OCI-LY7 (cell line): ENCODE measurements around the gene FMO2. TPM values are rescaled to one million over a fixed set of nuclear protein-coding genes. Genes with fewer than 3 reads are reported as not detected.
"Not testable (repeated sequence)": the region's sequence is repeated elsewhere in the genome, so short reads cannot be mapped to it uniquely, and the experiment has no call there.

ENCODE experiments used
- BruUV-seq: library from RNA; stranded (reverse); fragments of 400-500 nt; replicated peaks from 2 replicates; lab custom pipeline; 2021; lab: Mats Ljungman, UMichigan
- CTCF ChIA-PET: fragments of 300-600 bp; sonication (Branson Sonifier 250); formaldehyde crosslinking; loops from one replicate; lab custom pipeline; 2022; ENCODE audit warnings: antibody characterized with exemption; ENCODE audit not compliant: unreplicated experiment; lab: Charles Lee
- POLR2A ChIA-PET: fragments of 300-600 bp; sonication (Branson Sonifier 250); formaldehyde crosslinking; loops from one replicate; lab custom pipeline; 2022; ENCODE audit warnings: antibody characterized with exemption; lab: Charles Lee
- DNase-seq: peaks from one replicate; pipeline ENCODE4 v3.0.0-alpha.2; 2015; ENCODE audit warnings: low spot score
- H2AFZ ChIP-seq: fragments of 200-600 bp; sonication (generic), shearing (Covaris generic); 2 replicates; pipeline ENCODE4 v1.6.1; 2014; ENCODE audit warnings: mild to moderate bottlenecking, antibody characterized with exemption, low read length, moderate library complexity
- H3K27ac ChIP-seq: fragments of 200-600 bp; sonication (generic); 2 replicates; pipeline ENCODE4 v1.5.1; 2014; ENCODE audit warnings: mixed run types, low read depth, mild to moderate bottlenecking, moderate library complexity, low read length, inconsistent platforms; ENCODE audit not compliant: poor library complexity, severe bottlenecking
- H3K36me3 ChIP-seq: fragments of 200-600 bp; sonication (generic); 2 replicates; pipeline ENCODE4 v1.6.1; 2014; ENCODE audit warnings: mild to moderate bottlenecking, antibody characterized with exemption, low read length, moderate library complexity, mixed read lengths; ENCODE audit not compliant: insufficient read depth
- H3K4me1 ChIP-seq: fragments of 200-600 bp; sonication (generic); 2 replicates; pipeline ENCODE4 v1.5.1; 2014; ENCODE audit warnings: mild to moderate bottlenecking, low read length; ENCODE audit not compliant: insufficient read depth, poor library complexity, severe bottlenecking
- H3K4me2 ChIP-seq: fragments of 200-600 bp; sonication (generic); 2 replicates; pipeline ENCODE4 v1.6.1; 2014; ENCODE audit warnings: mild to moderate bottlenecking, low read length
- H3K4me3 ChIP-seq: fragments of 200-600 bp; sonication (generic); 2 replicates; pipeline ENCODE4 v1.5.1; 2014; ENCODE audit warnings: mild to moderate bottlenecking, low read depth, low read length; ENCODE audit not compliant: poor library complexity, severe bottlenecking
- H3K79me2 ChIP-seq: fragments of 200-600 bp; sonication (generic); 2 replicates; pipeline ENCODE4 v1.6.1; 2016; ENCODE audit warnings: low read depth, mild to moderate bottlenecking, low read length, moderate library complexity, mixed read lengths; ENCODE audit not compliant: insufficient read depth
- H3K9me2 ChIP-seq: fragments of 200-600 bp; sonication (generic); 2 replicates; pipeline ENCODE4 v1.6.1; 2016; ENCODE audit warnings: mild to moderate bottlenecking, low read length, mixed read lengths; ENCODE audit not compliant: insufficient read depth
- H3K9me3 ChIP-seq: fragments of 200-600 bp; sonication (generic); 2 replicates; pipeline ENCODE4 v1.6.1; 2014; ENCODE audit warnings: mild to moderate bottlenecking, mixed run types, low read length, mixed read lengths
- H4K20me1 ChIP-seq: fragments of 200-600 bp; sonication (generic); 2 replicates; pipeline ENCODE4 v1.6.1; 2014; ENCODE audit warnings: mild to moderate bottlenecking, antibody characterized with exemption, low read length, moderate library complexity, mixed read lengths; ENCODE audit not compliant: insufficient read depth
- CTCF ChIP-seq: fragments of 200-600 bp; sonication (generic); conservative IDR thresholded peaks from 2 replicates; pipeline ENCODE4 v1.5.1; 2014; ENCODE audit warnings: mild to moderate bottlenecking, antibody characterized with exemption, low read length, moderate library complexity, mixed read lengths
- EZH2phosphoT487 ChIP-seq: fragments of 200-600 bp; sonication (generic); IDR thresholded peaks from 2 replicates; pipeline ENCODE4 v1.6.1; 2018; ENCODE audit warnings: low read depth, borderline replicate concordance, mild to moderate bottlenecking, mixed run types, antibody characterized with exemption, low read length, moderate library complexity, mixed read lengths
- intact Hi-C: fragments of 100-400 bp; cut with micrococcal nuclease; formaldehyde crosslinking; loops from one replicate; pipeline ENCODE4 v1.10.0; 2022; ENCODE audit not compliant: unreplicated experiment
- total RNA-seq, 2 experiments: library from RNA; depleted of rRNA in 1 of 2; stranded (reverse); fragments of >200 nt in 1 of 2; shearing (Covaris generic) in 1 of 2; gene quantifications; 2 replicates each; pipeline ENCODE4 v1.2.3, GENCODE V29; 2014 to 2022

Gene FMO2
- total RNA-seq, 2 experiments from 2014 or later, result not detected

GRCh38 chr1:171231326-171231725, 46.2 kb downstream of the FMO2 start:
- H2AFZ ChIP-seq, result no peak overlapping the region
- no peak for DNase-seq
- H3K4me2 ChIP-seq, result no peak overlapping the region
- no peaks in the 10 kb centered on the region for H3K4me1 ChIP-seq
- H3K4me3 ChIP-seq, result no peak overlapping the region
- no peaks in the 10 kb centered on the region for H3K9me2 ChIP-seq
- ChIA-PET CTCF (no interaction called here), POLR2A (no interaction called here)
- TF ChIP-seq CTCF (no peak), EZH2phosphoT487 (no peak)
- H3K79me2 ChIP-seq, result no peaks in the 10 kb centered on the region
- BruUV-seq, result no TSS peak
- H3K27ac ChIP-seq, result no peak overlapping the region
- no peaks in the 10 kb centered on the region for H4K20me1 ChIP-seq
- H3K36me3 ChIP-seq, result no peaks in the 10 kb centered on the region; the same call in 1 of the 2 replicates
- intact Hi-C loops, result no loop called here
- H3K9me3 ChIP-seq, result no peaks in the 10 kb centered on the region

GRCh38 chr1:171233183-171233582, 48.1 kb downstream of the FMO2 start:
- H3K9me2 ChIP-seq, result no peaks in the 10 kb centered on the region
- ChIA-PET POLR2A (no interaction called here), CTCF (no interaction called here)
- H3K79me2 ChIP-seq, result no peaks in the 10 kb centered on the region
- H3K36me3 ChIP-seq, result no peaks in the 10 kb centered on the region; the same call in 1 of the 2 replicates
- TF ChIP-seq EZH2phosphoT487 (no peak), CTCF (no peak)
- H3K27ac ChIP-seq, result no peak overlapping the region
- H4K20me1 ChIP-seq, result no peaks in the 10 kb centered on the region
- H3K4me2 ChIP-seq, result no peak overlapping the region
- H3K9me3 ChIP-seq, result no peaks in the 10 kb centered on the region; the same call in 1 of the 2 replicates
- intact Hi-C loops, result no loop called here
- H3K4me3 ChIP-seq, result no peak overlapping the region
- H2AFZ ChIP-seq, result no peak overlapping the region
- DNase-seq, result no peak
- no TSS peak for BruUV-seq
- H3K4me1 ChIP-seq, result no peaks in the 10 kb centered on the region

- CTCF ChIA-PET, POLR2A ChIA-PET: not testable (repeated sequence)
Measured at GRCh38 chr1:171236231-171236630, 51.1 kb downstream of the FMO2 start.

More at GRCh38 chr1:171236231-171236630, 51.1 kb downstream of the FMO2 start:
- BruUV-seq, H3K4me3 ChIP-seq, H3K4me1 ChIP-seq, H3K9me2 ChIP-seq, H3K79me2 ChIP-seq, H3K27ac ChIP-seq, DNase-seq, intact Hi-C loops, H2AFZ ChIP-seq, H3K4me2 ChIP-seq, H3K9me3 ChIP-seq, H3K36me3 ChIP-seq, H4K20me1 ChIP-seq: not testable (repeated sequence)
